ENCODE measurements around the gene NSMF.
"Not testable (repeated sequence)": the region's sequence is repeated elsewhere in the genome, so short reads cannot be mapped to it uniquely, and the experiment has no call there.

The NSMF gene

DNA sequence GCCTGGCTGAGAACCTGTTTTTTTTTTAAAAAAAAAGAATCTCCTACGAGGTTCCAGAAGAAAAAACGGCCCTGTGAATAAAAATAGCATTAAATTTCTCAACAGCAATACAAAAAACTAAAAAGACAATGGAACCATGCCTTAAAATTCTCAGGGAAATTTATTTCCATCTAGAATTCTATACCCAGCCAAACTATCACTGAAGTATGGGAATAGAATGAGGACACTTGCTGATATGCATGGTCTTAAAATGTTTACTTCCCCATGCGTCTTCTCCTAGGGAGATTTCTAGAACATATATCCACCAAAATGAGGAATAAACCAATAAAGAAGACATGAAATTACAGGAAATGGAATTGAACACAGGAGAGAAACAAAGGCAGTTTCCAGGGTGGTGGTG is 16.5 kb upstream of the NSMF start:
- DNase-seq, result no peak

DNA sequence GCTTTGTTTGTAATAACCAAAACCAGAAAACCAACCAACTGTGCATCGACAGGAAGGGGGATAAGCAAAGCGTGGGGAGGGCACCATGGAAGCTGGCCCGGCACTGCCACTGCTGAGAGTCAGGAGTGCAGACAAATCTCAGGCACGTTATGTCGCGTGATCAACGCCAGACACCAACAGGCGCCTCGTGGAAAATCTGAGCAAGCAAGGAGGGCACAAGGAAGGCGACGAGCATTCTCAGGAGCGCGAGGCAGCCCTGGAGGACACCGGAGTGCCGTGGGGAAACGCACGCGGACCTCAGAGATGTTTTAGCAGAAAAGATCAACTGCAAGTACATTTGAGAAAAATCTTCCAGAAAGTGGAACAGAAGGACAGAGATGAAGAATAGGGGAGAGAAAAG is 15.1 kb upstream of the NSMF start:
- DNase-seq, result no peak

DNA sequence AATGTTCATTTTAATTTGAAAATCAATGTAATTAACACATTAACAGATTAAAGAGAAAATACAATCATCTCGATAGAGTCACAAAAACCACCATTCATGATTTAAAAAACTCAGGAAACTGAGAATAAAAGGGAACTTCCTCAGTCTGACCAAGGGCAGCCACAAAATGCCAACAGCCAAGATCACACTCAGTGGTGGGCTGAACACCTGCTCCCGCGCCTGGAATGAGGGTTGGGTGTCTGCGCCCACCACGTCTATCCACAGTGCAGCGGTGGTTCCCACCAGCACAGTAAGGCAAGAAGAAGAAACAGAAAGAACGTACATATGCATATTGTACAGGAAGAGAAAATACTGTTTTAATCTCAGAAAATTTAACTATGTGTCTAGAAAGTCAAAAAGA is 11.7 kb upstream of the NSMF start:
- no peak for DNase-seq

DNA sequence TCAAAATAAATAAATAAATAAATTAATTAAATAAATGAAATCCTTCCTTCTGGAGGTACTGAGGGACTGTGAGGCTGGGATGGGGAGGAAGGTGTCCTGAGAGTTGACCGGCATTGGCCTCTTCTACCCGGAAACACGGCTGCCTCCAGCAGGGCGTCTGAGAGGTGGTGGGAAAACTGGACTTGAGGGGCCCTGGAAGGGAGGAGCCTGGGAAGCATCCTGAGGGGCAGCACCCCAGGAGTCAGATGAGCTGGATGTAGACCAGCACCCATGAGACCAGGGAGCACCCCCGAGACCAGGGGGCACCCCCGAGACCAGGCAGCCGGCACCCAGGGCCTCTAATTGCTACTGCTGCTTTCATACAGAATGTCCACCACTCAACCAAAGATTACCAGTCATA is 8.8 kb upstream of the NSMF start:
- no peak for DNase-seq

DNA sequence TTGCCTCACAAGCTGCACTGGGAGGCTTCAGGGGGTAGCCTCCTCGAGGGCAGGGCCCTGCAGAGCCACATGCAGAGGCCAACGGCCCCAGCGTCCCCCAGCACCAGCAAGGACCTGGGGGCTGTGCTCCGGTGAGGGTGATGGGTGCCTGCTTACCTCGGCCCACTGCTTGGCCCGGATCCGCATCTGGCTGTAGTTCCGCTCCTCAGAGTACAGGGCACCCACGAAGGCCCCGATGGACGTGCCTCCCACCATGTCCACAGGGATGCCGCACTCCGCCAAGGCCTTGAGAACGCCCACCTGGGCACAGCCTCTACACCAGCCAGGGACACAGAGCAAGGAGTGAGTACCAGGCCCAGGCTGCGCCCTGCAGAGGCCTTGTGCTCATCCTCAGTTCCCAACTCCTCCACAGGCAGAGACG is 8.0 kb upstream of the NSMF start:
- no peak for DNase-seq

DNA sequence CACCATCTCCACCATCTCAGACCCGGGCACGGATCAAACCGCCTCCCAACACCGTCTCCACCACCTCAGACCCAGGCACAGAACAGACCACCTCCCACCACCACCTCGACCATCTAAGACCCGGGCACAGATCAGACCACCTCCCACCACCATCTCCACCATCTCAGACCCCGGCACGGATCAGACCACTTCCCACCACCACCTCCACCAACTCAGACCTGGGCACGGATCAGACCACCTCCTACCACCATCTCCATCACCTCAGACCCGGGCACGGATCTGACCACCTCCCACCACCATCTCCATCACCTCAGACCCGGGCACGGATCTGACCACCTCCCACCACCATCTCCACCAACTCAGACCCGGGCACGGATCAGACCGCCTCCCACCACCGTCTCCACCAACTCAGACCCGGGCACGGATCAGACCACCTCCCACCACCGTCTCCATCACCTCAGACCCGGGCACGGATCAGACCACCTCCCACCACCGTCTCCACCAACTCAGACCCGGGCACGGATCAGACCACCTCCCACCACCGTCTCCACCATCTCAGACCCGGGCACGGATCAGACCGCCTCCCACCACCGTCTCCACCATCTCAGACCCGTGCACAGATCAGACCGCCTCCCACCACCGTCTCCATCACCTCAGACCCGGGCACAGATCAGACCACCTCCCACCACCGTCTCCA is 7.4 kb upstream of the NSMF start:
- DNase-seq, result not testable (repeated sequence)

DNA sequence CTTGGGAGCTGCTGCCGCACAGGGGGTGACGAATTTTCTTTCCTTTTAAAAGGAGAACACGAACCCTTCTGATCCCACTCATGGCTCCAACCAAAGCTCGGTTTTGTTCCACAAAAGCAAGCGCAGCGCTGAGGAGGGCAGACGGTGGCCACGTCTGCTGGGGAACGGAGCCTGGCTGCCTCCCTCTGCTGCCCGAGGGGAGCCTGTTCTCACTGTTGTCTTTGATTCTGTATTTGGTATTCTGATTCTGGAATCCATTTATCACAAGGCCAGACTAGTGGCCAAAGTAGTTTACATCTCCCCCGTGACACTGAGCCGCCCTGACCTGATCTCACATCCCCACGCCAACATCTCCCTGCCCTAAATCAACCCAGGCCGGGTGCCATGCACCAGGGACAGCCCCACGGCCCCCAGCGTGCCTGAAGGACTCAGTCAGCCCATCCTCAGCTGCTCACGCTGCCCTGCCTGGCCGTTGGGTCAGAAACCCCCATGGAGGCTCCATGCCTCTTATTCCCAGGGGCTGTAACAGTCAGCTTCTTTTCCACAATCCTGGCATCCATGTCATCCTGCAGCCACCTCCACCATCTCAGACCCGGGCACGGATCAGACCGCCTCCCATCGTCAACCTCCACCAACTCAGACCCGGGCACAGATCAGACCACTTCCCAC is 6.7 kb upstream of the NSMF start:
- DNase-seq, result no peak

DNA sequence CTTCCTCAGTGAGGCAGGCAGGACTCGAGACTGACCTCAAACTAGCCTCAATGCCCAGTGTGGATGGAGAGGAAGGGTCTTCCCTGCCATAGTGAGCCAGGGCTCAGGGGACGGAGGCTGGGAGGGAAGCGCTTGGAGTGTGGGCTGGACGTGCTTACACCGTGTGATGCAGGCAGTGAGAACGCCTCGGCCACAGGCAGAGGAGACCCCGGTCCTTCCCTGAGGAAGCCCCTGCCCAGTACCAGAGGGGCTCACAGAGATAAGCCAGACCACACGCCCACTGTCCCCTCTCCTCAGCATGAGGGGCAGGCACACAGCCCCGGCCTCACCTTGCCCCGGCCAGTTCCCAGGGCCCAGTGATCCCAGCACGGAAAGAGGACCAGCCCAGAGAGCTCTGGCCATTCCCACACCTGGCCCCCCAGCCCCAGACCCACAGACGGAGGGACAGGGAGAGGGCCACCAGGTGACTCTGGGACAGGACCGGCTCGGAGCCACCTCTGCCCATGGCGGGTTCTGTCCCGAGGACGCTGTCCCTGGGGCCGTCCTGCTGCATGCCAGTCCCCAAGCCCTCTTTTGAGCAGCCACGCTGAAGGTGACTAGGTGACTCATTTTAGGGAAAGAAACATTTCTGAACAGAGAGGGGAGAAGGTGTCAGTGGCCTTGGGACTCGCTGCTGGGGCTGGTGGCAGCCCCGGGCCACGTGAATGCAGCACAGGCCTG is 6.0 kb upstream of the NSMF start:
- DNase-seq, result no peak

DNA sequence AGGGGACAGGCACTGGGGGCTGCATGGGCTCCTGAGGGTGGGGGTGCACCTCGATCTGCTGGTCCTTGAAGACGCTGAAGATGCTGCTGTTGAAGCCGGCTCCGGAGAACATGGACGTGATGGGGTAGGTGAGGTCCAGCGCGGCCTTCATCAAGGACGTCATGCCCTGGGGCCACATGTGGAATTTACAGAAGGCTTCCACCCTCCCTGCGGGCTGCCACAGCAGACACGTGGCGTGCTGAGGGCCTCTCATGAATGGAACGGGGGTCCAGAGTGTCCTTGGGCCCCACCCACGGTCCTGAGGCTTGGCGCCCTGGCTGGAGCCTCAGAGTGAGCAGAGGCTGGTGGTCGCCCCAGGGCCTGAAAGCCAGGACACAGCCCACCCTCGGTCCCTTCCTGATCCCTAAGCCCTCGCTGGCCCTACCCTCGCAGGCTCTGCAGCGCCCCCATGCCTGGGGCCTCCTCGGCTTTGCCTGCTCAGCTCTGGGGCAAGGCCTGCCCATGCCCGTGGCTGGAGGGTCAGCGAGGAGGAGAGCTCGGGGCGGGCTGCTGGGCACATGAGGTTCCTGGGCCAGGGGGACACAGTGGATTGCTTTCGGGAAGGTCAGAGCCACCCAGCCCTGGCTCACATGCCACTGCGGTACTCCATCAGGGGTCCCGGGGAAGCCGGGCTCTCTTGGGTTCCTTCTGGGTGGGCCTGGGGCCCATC is 5.3 kb upstream of the NSMF start:
- no peak for DNase-seq

DNA sequence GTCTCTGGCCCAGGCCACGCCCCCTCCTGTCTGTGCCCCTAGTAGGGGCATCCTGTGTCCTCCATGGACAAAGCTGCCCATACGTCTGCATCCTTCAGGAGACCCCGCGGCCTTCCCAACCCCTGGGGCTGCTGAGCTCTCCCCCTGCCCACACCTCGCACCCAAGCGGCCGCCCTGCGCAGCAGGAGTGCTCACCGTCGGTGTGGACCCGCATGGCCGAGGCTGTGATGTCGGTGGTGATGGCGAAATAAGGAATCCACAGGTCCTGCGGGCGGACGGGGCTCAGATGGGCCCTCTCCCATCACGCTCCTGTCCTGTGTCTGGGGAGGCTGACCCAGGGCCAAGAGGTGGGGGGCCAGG is 4.8 kb upstream of the NSMF start:
- DNase-seq, result no peak

DNA sequence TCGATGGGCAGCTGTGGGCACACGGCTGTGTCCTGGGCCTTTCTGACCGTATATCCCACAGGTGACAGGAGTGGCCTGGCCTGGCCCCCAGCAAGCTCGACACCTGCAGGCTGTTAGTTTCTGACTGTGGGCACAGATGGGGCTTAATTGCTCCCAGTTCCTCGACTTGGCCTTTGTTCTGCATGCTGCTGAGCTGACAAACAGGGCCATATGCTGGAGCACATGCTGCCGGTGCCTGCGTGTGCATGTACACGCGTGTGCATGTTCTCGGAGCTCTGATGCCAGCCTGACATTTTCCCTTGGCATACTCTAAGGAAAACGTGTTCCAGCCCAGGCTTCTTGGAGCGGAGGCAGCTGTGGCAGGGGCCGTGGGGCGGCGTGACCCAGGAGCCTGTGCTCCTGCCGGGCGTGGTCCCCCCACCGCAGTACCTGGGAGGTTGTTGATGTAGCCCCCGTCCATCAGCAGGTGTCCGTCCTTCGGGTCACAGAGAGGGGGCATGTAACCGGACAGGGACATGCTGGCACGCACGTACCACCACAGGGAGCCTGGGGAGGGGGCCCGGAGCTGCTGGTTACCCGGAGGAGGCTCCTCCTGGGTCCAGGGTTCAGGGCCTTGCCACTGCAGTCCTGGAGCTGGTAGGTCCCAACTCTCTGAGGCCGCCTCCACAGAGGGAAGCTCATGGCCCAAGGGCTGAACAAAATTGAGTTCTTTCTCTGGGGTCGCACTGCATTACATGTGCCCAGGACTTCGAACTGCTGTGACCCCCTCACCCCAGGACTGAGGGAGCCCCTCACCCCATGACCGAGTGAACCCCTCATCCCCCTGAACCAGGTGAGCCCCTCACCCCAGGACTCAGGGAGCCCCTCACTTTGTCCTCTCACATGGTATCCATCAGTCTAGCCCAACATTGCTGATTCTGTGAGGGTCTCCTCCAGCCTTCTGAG is 4.1 kb upstream of the NSMF start:
- DNase-seq, result no peak

DNA sequence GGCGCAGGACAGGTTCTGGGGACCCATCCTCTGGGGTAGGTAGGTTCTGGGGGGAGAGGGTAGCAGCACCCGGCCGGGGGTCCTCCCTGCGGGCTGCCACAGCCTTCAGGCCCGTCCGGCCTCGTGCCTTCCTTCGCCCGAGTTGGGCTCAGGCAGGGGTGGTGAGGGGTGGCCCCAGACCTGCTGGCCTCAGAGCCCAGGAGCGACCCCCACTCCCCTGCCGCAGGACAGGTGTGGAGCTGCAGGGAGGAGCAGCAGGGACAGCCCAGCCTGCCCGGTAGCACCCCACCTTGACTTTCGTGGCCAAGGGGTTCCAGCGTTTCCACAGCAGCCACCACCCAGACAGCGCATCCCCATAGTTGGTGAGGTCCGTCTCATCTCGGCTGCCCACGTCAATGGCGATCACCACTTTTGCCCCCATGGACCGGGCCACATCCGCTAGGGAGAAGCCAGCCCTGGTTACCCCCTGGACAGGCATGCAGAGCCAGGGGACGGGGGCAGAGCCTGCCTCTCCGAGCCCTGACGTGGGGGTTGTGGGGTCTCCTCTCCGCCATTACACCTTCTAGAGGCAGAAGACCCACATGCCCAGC is 3.4 kb upstream of the NSMF start:
- no peak for DNase-seq

DNA sequence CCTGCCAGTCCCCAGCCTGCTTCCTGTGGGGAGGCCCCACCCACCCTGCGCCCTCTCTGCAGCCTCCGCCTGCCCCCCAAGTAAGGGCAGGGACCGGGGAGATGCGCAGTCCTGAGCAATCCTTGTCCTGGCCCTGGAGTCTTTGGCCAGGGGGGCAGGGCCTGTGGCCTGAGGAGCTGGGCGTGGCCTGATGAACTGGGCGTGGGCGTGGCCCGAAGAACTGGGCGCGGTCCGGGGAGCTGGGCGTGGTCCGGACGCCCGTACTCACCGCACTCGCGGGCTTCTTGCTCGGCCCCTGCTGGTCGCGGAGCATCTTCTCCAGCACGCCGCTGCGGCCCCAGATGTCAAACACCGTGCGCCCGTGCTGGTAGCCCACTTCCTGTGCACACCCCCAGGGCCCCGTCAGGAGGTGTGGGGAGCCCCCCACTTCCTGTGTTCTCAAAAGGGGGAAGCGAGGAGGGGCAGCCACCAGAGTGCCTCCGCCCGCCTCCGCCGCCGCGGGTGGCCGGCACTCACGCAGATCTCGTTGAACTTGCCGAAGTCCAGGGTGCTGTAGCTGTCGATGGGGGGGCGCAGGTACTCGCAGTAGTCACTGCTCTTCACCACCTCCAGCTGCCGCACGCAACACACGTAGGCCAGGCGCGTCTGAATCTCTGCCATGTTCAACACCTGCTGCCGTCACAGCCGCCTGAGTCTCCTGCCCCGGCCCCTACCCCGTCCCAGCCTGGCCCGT is 2.7 kb upstream of the NSMF start:
- no peak for DNase-seq

DNA sequence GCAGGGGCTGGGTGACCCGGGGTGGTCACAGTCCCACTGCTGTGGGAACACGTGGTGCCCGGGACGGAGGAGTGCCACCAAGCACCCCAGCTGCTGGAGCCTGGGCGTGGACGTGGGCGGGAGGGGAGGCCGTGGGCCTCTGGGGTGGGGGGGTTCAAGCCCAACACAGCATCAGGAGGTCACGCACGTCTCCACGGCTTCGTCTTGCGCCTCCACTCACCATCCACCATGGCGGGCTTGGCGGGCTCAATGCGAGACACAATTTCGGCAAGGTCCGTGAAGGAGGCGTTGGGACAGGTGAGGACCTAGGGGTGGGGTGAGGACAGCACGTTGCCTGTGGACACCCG is 2.2 kb upstream of the NSMF start:
- DNase-seq, result no peak

DNA sequence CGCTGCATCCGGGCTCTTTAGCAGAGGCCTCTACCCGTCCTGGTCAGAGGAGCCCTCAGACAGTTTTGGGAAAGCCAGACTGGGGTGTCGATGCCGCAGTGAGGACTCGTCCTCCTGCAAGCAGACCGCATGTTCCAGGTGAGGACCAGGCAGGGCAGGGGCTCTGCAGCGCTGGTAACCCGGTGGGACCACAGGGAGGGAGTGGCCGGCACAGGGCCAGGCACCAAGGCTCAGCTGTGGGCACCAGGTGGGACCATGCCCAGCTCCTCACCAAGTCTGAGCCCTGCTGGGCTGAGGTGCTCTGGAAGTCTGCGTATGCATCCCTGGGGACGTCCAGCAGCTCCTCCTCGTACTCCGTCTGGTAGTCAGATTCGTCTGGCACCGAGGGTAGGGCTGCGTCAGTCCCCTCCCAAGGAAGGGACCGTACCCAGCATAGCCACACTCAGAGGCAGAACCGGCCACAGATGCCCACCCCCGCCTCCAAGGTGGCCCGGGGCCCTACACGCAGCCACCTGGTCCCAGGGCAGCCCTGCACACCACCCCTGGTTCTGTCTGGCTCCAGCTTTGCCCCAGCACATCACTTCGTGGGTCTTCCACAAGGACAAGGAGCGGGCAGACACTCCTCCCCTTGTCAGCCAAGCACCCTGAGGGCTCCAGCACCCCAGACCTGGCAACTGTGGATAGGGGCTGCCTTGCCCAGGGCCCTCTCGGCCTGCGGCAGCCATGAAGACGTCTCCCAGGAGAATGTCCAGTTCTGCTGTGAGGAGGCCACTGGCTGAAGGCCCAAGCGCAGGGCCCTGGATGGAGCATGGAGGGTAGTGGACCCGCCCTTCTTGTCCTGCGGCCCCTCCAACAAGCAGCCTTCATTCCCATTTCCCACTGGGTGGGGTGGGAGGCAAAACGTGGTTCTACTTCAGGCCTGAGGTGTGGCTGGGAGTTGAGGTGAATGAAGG is 1.5 kb upstream of the NSMF start:
- no peak for DNase-seq

DNA sequence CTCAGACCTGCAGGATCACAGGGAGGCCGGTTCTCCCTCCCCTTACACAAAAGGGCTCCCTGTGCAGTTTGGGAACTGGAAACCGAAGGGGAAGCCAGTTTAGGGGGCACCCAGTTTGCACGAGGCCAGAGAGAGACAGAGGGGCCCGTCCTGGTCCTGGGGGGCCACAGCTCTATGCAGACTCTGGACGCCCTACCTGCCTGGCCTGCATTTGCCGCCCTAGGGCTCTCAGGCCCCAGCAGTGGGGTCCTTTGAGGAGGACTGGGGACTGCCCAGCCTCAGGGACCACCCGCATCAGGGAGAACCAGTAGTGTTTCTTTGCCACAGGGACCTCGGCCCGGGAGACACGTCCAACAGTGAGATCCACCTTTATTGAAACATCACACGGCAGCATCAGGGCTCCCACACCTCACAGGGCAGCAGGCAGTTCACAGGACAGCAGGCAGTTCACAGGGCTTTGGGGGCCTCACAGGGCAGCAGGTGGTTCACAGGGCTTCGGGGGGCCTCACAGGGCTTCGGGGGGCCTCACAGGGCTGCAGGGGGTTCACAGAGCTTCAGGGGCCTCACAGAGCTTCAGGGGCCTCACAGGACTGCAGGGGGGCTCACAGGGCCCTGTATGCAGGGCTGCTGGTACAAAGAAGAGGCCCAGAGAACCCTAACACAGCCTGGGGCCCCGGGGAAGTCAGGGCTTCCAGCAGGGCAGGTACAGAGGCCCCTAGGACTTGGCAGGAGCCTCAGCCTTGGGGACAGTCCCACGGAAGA is 648 bp upstream of the NSMF start:
- DNase-seq, result no peak

DNA sequence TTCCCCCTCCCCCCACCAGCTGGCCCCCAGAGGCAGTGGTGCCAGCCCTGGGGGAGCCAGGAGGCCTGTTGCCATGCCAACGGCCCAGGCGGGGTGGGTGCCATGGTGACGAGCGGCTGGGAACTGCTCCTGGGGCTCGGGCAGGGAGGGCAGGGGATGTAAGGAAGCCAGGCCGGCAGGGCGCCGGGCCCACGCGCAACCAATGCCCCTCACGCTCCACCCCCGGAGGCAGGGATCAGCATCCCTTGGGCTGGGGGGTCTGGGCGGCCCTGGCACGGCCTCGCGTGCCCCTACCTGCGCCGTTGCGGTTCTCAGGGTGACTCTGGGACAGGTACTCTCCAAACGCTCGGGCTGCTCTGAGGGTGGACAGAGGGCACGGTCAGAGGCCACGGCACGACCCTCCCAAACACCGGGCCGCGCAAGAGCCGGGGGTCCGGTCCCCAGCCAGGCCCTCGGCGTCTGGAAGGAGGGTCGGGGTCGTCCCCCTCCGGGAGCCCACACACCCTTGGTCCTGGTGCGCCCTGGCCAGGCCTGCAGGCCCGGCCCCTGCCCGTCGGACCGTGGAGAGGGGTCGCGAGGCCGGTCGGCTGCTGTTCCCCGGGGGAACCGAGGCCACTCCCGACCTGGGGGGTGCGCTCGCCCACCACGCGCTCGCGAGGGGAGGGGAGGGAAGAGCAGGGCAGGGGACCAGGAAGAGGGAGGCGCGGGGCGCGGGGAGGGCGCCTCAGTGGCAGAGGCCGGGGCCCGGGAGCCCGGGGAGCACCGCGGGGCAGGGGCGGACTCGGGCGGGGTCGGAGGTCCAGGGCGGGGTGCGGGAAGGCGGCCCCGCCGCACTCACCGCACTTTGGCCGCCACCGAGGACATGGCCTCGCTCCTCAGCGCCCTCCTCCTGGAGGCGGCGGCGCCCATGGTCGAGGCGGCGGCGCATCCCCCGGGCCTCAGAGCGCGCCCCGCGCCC is 661 bp downstream of the NSMF start:
- no peak for DNase-seq
